ENCODE results near the gene ERF. TPM values are rescaled to one million over a fixed set of nuclear protein-coding genes. Genes with fewer than 3 reads are reported as not detected.

Gene ERF
- total and polyA plus RNA-seq, 2 of the 8 experiments (the other 6 are each of a cell fraction or from before 2014, with no cell fraction given): 43.7 to 62.7 TPM

GRCh38 chr19:42285541-42285941, 30.6 kb upstream of the ERF start:
- no peak for DNase-seq (ENCODE audit: low read depth in 1 of 2, low spot score in 2 of 2)
- H4K91ac ChIP-seq (replicated peaks; ENCODE audit: insufficient read length, low read length): no peak overlapping the region
- H3K4me1 ChIP-seq (replicated peaks in 1 of 4; ENCODE audit: control insufficient read depth in 3 of 4, insufficient read depth in 4 of 4, low read length in 3 of 4): peaks cover 9 to 37% (median 27%) of the 10 kb centered on the region in 4 experiments
- H4K8ac ChIP-seq (ENCODE audit: extremely low read depth, insufficient read depth, low read length): no peak overlapping the region
- H3K18ac ChIP-seq (ENCODE audit: extremely low read depth, low read length): no peak overlapping the region
- H3K9ac ChIP-seq (replicated peaks in 1 of 4; ENCODE audit: extremely low read depth in 1 of 4, low read depth in 3 of 4, low read length in 3 of 4): no peak overlapping the region
- H2BK12ac ChIP-seq (ENCODE audit: low read depth, low read length): no peak overlapping the region
- H3K4ac ChIP-seq (replicated peaks; ENCODE audit: insufficient read length, low read depth, low read length): no peak overlapping the region
- CTCF ChIA-PET (ENCODE audit: partially characterized antibody): interaction anchor here (0.8 to 6.6 kb wide), 4 partner anchors 8 to 266 kb away, joined by 3 to 41 read pairs (median 4); no protein-coding TSS in a partner anchor
- H3K36me3 ChIP-seq (ENCODE audit: control insufficient read depth in 2 of 4, insufficient read depth in 4 of 4, low read length in 3 of 4): peaks cover 13 to 35% (median 31%) of the 10 kb centered on the region in 4 experiments; a peak in 7 of 8 replicates
- H3K23me2 ChIP-seq (ENCODE audit: low read depth, low read length): peaks cover 28% of the 10 kb centered on the region
- no peak overlapping the region for H2AK5ac ChIP-seq (ENCODE audit: low read depth, low read length)
- WGBS, 2 experiments (ENCODE audit: extremely low coverage in 1 of 2, insufficient coverage in 1 of 2, insufficient read length in 1 of 2, insufficient replicate concordance in 2 of 2, low coverage in 1 of 2, low lambda C conversion rate in 2 of 2, missing lambda C conversion rate in 1 of 2): 77% methylated on average over 4 of the region's 5 CpGs; no CpG with 5 or more reads in 1 of the 2 experiments
- peaks cover 26% of the 10 kb centered on the region for H3K79me1 ChIP-seq (ENCODE audit: low read depth, low read length)
- no peak overlapping the region for H2AFZ ChIP-seq (ENCODE audit: low read length)
- no peaks in the 10 kb centered on the region for H3K9me3 ChIP-seq (ENCODE audit: insufficient read depth in 2 of 2, low read depth in 1 of 2, low read length in 1 of 2)
- no peak overlapping the region for H3K14ac ChIP-seq (ENCODE audit: insufficient read length)
- no peaks in the 10 kb centered on the region for H3K27me3 ChIP-seq (replicated peaks in 1 of 4; ENCODE audit: control insufficient read depth in 3 of 4, extremely low read depth in 1 of 4, insufficient read depth in 3 of 4, low read length in 3 of 4)
- no peak overlapping the region for H2BK120ac ChIP-seq (replicated peaks; ENCODE audit: low read depth, low read length)
- no peak overlapping the region for H2BK15ac ChIP-seq (ENCODE audit: low read length)
- 0 out of 2 replicates have a peak overlapping the region, but pooled peaks have one; percentile 21 for H2BK5ac ChIP-seq (ENCODE audit: low read depth, low read length)
- FAIRE-seq: no peak
- H4K5ac ChIP-seq (ENCODE audit: insufficient read length, low read depth, low read length): no peak overlapping the region
- no peak overlapping the region for H3K56ac ChIP-seq (replicated peaks; ENCODE audit: insufficient read length, low read depth, low read length)
- peaks cover 3 to 17% of the 10 kb centered on the region in 2 experiments for H4K20me1 ChIP-seq (replicated peaks in 1 of 2; ENCODE audit: control insufficient read depth in 1 of 2, insufficient read depth in 2 of 2, low read length in 2 of 2)
- no peak overlapping the region for H3K23ac ChIP-seq (ENCODE audit: insufficient read length)
- H3K4me2 ChIP-seq (ENCODE audit: insufficient read depth in 1 of 2, low read depth in 2 of 2, low read length in 2 of 2): peak overlapping the region; percentile 78 to 97; a peak in 3 of 4 replicates
- TF ChIP-seq YY1 (IDR thresholded peaks at IDR 0.05; ENCODE audit: low read depth, low read length): no peak
- TF ChIP-seq SAP30 (IDR thresholded peaks at IDR 0.05; ENCODE audit: insufficient read depth, insufficient replicate concordance, low read length): no peak
- TF ChIP-seq, protein P1, sequence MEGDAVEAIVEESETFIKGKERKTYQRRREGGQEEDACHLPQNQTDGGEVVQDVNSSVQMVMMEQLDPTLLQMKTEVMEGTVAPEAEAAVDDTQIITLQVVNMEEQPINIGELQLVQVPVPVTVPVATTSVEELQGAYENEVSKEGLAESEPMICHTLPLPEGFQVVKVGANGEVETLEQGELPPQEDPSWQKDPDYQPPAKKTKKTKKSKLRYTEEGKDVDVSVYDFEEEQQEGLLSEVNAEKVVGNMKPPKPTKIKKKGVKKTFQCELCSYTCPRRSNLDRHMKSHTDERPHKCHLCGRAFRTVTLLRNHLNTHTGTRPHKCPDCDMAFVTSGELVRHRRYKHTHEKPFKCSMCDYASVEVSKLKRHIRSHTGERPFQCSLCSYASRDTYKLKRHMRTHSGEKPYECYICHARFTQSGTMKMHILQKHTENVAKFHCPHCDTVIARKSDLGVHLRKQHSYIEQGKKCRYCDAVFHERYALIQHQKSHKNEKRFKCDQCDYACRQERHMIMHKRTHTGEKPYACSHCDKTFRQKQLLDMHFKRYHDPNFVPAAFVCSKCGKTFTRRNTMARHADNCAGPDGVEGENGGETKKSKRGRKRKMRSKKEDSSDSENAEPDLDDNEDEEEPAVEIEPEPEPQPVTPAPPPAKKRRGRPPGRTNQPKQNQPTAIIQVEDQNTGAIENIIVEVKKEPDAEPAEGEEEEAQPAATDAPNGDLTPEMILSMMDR (IDR thresholded peaks at IDR 0.05; ENCODE audit: control extremely low read depth in 1 of 3, insufficient read depth in 1 of 3, low read depth in 1 of 3, low read length in 3 of 3): peak in 1 of 3 experiments; percentile 2; a peak in 1 of 4 replicates
- no peak overlapping the region for H2BK20ac ChIP-seq (ENCODE audit: low read length)
- H3K79me2 ChIP-seq (ENCODE audit: control insufficient read depth in 1 of 2, insufficient read depth in 2 of 2, low read length in 2 of 2): peaks cover 0 to 22% of the 10 kb centered on the region in 2 experiments; a peak in 2 of 4 replicates
- POLR2A ChIA-PET (ENCODE audit: partially characterized antibody): interaction anchor here (0.9 to 4.3 kb wide), 5 partner anchors 9 to 41 kb away, joined by 3 to 20 read pairs (median 3); no protein-coding TSS in a partner anchor
- H3K27ac ChIP-seq (ENCODE audit: low read depth, low read length): no peak overlapping the region
- peak overlapping the region; percentile 9 to 88 (median 58); a peak in 5 of 8 replicates for H3K4me3 ChIP-seq (ENCODE audit: extremely low read depth in 1 of 4, insufficient read depth in 2 of 4, low read depth in 3 of 4, low read length in 4 of 4)
